GM21528 (cell line): ENCODE measurements around the gene FAM53B.

Source experiments
- ATAC-seq: cut with Tn5 transposase; IDR thresholded peaks from one replicate; pipeline ENCODE4 v1.9.1; 2021; ENCODE audit warnings: mild to moderate bottlenecking, moderate library complexity; ENCODE audit not compliant: unreplicated experiment, low FRiP score

The FAM53B gene

GRCh38 chr10:124652200-124652599 is 92.0 kb downstream of the FAM53B start:
- no peak for ATAC-seq

- no peak for ATAC-seq
Measured at GRCh38 chr10:124651402-124651891, 92.7 kb downstream of the FAM53B start.

GRCh38 chr10:124650820-124651401 is 93.3 kb downstream of the FAM53B start:
- ATAC-seq, result no peak

GRCh38 chr10:124650263-124650662 is 93.9 kb downstream of the FAM53B start:
- ATAC-seq, result no peak

GRCh38 chr10:124649214-124649613 is 95.0 kb downstream of the FAM53B start:
- ATAC-seq, result no peak

GRCh38 chr10:124648738-124649137 is 95.4 kb downstream of the FAM53B start:
- ATAC-seq, result no peak

- no peak for ATAC-seq
Measured at GRCh38 chr10:124648131-124648475, 96.1 kb downstream of the FAM53B start.

GRCh38 chr10:124647421-124648130 is 96.6 kb downstream of the FAM53B start:
- ATAC-seq, result peak; percentile 71

GRCh38 chr10:124646483-124647352 is 97.5 kb downstream of the FAM53B start:
- no peak for ATAC-seq

GRCh38 chr10:124645467-124646095 is 98.6 kb downstream of the FAM53B start:
- ATAC-seq, result no peak

GRCh38 chr10:124644771-124645415 is 99.3 kb downstream of the FAM53B start:
- no peak for ATAC-seq

- ATAC-seq, result no peak
Measured at GRCh38 chr10:124644236-124644635, 99.9 kb downstream of the FAM53B start.

- no peak for ATAC-seq
Measured at GRCh38 chr10:124643330-124644009, 100.7 kb downstream of the FAM53B start.

- no peak for ATAC-seq
Measured at GRCh38 chr10:124642088-124642710, 102.0 kb downstream of the FAM53B start.

- ATAC-seq, result no peak
Measured at GRCh38 chr10:124641282-124642087, 102.7 kb downstream of the FAM53B start.

GRCh38 chr10:124640538-124641231 is 103.5 kb downstream of the FAM53B start:
- ATAC-seq, result no peak

GRCh38 chr10:124640056-124640455 is 104.1 kb downstream of the FAM53B start:
- no peak for ATAC-seq

GRCh38 chr10:124639646-124640045 is 104.5 kb downstream of the FAM53B start:
- no peak for ATAC-seq
